HG03571 (cell line): Measurements from ENCODE around the gene VCAN.
A peak's percentile ranks its signal among the peaks of the same experiment; 100 is the strongest.

Source experiments
- ATAC-seq: cut with Tn5 transposase; IDR thresholded peaks from one replicate; pipeline ENCODE4 v1.9.1; 2021; ENCODE audit not compliant: unreplicated experiment

The VCAN gene

DNA sequence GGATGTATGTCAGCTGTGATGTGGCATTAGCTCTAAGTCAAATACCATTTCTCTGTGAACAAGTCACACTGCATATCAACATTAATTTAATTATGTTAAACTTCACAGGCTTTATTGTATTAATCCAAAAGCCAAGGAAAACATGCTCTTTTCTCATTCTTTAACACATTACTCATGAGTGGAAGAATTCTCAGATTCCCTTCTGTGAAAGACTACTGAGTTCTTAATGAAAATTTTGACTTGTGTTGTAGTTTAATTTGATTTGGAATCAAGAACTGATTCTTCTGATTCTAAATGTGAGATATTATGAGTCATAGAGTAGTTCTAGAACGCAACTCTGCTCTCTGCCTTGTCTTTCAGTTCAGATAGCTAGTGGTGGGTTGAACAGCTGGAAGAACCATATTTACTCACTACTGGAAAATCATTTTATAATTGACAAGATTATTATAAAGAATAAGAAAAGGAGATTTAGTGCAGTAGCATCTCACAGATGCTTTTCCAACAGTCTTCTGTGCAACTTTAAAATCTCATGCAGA lies 90.6 kb downstream of the VCAN start:
- ATAC-seq = no peak

DNA sequence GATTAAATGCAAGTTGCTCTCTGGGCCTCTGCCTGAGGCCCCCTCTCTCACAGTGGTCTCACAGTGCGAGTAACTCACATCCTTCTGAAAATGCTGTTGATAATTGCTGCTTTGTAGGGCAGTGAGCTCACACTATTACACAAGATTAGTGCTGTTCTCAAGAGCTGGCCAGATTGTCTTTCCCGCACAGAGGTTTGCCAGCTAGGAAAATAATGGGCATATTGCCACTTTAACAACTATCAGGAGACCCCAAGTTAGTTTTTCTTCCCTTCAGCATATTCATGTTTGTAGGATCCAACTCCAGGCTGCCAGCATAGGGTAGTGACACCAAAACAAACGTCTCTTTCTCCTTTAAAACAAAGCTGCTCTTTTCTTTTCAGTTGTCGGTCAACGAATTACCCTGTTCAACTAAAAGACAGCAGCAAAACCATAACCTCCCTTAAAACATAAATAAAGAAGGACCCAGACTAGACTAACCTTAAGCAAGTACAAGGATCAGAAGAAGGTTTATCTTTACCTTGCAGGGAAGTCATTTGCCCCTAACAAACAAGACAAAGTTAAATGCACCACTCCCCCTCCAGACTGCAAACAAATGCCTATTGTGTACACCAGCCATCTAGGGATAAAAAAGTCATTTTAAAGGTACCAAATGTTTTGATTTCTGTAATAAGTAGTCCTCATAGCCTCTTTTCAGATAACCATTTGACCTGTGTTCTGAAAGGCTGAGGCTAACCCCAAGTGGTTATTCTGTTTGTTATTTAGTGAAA lies 91.4 kb downstream of the VCAN start:
- no peak for ATAC-seq

DNA sequence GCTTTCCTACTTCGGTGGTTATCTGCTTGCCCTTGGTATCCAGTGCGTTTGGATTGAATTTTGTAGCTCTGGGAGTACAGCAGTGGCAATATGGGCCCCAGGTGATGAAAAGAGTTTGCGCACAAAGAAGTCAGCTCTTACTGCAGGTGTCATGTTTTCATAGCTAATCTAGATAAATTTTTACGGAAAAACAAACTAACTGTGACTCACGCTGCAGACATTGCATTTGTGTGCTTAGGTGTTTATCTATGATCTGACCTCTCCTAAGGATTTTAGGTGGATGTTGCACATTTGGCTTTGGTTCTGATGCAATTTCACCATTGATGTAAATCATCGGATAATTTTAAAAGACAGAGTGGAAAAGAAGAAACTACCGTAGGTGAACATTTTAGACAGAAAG lies 92.1 kb downstream of the VCAN start:
- no peak for ATAC-seq

DNA sequence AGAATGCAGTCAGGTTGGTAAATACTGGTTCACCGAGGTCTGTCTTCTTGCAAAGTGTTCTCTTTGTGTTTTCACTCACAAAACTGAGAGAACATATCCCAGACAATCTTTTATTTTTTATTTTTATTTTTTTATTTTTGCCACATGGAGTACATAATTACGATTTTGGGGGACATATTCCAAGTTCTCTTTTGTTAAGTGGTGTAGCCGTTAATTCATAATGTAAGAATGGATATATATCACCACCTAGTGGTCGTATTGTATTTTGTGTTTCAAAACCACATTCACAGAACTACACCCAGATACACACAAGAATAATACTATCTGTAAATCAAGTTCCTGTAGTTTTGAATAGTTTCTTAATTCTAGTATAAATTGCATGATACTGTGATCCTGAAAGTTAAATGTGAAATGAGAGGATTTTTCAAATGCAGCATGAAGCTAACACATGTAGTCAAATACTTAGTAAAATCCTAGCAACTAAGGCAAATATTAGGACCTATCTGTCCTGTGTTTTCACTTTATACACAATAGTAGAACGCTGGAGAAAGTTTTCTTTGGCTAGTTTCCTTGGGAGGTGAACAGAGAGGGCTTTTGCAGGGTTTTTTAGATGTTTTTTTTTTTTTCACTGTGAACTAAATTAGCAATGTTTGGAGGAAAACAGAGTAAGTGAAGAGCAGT lies 92.7 kb downstream of the VCAN start:
- ATAC-seq = peak; percentile 57

DNA sequence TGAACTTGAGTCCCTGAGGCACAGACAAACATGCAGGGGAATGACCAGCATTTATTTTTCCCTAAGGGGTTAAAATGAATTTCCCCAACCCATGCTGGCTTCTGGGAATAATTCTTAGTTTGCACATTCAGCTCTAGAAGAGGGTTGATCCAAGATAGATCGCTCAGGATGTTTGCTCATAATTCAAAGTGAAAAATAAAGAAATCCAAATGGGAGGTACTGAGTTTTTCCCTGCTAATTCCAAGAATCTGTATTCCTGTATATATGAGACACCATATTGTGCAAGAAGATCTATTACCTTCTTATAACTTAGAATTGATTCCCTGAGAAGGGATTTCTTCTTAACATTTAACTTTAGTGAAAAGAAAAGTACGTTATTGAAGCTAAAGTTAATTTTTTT lies 96.2 kb downstream of the VCAN start:
- ATAC-seq = no peak

DNA sequence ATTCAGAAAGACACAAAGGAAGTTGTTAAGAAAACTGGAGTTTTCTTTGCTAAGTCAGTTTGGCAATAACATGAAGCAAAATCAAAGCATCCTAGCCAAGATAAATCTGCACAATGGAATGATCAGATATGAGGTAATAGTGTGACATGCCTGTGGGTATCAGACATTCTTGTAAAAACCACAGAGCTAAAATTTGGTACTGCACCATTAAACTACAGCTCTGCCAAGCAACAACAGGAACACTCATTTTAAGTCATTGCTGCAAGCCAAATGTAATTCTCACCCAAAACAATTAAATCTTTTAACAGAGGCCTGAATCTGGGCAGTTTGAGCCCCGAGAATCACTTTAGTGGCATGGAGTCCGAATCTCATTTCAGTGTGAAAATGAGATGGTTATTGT lies 96.6 kb downstream of the VCAN start:
- ATAC-seq = no peak

DNA sequence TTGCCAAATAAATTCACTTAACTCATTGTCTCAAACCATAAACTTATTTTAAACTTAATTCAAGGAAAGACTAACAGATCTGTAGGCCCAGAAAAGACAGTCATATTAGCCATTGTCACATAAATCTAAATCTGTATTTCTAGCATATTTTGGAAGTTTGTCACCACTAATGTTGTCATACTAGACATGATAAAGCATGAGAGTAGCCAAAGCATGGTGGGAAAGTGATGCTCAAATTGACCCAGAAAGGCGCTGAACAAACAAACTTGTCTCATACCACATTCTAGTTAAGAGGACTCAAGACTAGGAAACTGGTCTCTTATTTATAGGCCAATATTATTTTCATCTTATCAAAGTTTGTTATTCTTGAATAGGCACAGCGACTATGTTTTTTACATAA lies 99.4 kb downstream of the VCAN start:
- ATAC-seq = no peak

DNA sequence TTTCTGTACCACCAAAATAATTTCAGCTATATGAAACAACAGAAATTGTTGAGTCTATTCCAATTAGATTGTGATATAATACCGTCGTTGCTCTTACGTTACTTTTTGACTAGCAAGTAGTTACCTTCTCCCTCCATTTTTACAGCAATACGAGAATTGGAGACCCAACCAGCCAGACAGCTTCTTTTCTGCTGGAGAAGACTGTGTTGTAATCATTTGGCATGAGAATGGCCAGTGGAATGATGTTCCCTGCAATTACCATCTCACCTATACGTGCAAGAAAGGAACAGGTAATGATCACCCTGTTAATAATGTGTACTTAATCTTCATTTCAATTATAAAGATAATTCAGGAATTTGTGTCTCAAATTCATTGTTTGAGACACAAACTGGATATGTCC lies 100.7 kb downstream of the VCAN start:
- no peak for ATAC-seq

DNA sequence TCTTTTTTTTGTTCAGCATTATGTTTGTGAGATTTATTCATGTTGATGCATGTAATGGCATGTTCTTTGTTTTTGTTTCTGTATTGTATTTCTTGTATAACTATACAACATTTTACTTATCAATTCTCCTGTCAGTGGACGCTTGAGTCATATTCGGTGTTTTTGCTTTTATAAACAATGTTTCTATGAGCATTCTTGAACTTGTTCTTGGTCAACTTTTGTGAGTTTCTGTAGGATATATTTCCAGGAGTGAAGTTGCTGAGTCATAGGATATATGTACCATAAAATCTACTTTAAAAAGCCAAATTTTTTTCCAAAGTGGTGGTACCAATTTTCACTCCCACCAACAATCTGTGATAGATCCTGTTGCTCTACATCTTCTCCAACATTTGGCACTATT lies 104.8 kb downstream of the VCAN start:
- no peak for ATAC-seq

DNA sequence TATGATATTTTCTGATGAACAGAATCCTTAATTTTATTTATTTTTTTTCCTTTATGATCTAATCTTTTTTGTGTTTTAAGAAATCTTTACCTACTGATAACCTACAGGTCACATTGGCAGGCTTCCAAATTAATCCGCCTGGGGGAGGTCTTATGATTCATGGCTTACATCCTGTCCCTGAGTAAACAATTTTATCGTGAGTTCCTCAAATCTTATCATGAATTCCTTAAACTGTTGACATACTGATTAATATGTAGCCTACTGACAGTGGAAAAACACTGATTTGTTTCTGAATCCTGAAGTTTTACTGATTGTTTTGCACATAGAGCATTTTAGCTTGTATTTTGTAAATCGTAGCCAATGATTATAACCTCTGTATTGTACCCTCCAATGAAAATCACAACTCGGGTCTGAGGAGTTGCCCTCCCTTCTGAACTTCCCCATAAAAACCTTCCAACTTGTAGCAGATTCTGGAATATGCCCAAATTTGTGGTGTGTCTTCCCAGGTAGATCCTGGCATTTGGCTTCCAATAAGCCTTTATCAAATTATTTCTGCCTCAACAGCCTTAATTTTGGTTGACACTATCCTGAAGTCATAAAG lies 105.6 kb downstream of the VCAN start:
- ATAC-seq = no peak

DNA sequence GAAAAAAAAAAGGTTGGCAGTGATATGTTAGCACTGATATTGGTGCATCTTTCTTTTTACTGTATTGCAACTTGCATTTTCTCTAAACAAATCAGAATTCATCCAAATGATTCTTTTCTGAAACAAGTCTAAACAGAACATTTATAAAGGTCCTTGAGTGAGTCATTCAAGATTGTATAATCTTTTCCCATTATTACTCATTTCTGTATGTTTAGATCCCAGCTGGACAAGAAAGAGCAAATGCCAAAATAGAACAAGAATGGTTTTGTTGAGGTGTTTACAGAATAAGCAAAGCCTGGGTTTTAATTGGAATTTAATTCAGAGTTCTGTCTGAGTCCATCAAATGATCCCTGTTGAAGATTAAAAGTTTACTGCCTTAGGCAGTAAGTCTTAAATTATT lies 112.3 kb downstream of the VCAN start:
- ATAC-seq = no peak

DNA sequence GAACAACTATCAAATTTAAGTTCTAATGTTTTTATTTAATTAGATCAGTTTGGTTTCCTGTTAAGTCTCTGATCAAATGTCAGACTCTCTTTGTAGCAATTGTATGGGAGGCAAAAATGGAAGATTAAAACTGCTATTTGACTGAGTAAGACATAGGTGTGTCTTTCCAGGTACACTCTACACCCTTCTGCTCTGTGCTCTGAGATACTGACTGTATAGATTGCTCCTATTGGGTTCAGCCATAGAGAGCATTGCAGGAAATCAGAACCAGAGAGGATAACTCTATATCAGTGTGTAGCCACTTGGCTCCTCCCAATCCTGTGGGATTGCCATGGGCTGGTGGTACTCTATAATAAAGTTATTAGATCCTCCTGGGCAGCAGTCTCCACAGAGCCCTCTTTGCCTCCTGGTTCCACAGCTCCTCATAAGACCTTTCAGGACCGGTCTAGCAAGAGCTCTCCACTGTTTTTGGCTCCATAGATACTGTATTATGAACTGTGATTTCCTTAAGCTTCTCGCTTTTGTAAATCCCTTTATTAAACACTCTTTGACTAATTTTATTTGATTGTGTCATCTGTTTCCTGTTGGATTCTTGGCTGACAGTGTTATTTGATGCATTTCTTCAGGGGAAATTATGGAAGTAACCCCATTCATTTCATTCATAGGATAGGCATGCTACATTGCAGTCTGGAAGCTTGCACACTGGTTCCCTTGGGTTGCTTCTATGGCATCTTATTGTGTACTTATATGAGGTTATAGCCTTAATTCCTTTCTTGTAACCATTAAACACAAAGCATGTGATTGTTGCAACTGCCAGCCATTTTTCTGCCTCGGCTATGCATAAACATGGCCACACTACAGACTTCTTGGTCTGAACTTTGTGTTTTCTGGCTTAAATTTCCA lies 115.6 kb downstream of the VCAN start:
- no peak for ATAC-seq

DNA sequence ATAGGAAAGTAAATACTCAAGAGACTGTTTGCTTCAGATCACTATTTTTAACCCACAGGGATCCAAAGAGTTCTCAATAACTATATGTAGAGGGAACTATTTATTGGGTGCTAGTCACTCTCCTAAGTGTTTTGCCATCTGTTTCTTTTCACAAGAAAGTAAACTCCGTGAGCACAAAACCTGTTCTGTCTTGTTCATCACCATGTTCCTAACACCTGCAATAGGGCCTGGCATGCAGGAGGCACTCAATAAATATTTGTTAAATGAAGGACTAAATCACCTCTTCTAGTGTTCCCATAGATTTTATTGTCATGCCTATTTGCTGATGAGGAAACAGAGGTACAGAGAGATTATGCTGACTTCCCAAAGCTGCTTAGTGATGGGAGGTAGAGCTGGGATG lies 118.2 kb downstream of the VCAN start:
- no peak for ATAC-seq

DNA sequence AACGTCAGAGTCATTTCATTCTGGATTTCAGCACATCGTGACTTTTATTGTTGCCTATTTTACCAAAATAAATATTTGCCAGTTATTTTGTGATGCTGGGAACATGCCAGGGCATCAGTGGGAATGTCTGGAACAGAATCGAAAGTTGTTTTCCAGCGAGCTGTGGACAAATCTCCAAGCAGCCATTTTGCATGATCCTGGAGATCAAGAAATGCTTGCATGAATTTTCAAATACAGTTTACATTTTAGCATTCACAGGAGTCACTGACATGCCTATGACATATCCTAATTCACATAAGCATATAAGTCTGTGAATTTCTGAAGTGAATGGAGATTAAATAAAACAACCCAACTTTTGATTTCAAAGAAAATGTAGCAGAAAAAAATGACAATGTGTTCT lies 119.4 kb downstream of the VCAN start:
- no peak for ATAC-seq

DNA sequence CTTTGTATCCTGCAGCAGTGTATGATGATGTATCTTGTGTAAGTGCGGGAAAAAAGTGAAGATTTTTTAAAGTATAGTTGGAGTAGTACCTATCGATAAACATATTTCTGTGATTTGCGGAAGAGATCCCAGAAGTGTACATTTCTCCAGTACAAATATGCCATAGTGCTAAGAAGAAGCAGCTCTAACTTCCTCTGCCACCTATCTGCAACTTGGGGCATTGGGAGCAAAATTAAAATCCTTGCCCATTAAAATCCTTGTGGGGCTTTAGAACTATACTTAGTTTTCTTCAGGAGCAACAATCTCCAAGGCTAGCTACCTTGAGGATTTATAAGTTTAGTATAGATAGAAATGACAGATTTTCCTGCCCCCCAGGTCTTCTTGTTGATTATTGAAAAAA lies 123.7 kb downstream of the VCAN start:
- no peak for ATAC-seq

DNA sequence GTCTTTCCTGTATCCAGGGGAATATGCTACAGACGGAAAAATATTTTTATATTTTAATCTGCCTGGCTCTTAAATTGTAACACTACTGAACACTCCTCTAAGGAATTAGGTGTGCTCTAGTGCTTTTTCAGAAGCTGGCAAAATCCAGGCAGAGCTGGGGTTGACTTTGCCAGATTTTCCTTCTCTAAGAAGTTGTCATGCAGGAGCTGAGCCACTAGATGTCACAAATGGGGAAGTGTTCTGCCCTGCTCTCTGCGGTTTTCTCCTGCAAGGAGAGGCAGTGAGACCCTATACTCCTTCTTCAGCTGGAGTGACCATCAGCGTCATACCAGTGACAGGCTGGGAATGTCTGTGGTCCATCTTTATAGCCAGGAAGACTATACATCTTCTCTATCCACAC lies 136.6 kb downstream of the VCAN start:
- ATAC-seq = no peak

DNA sequence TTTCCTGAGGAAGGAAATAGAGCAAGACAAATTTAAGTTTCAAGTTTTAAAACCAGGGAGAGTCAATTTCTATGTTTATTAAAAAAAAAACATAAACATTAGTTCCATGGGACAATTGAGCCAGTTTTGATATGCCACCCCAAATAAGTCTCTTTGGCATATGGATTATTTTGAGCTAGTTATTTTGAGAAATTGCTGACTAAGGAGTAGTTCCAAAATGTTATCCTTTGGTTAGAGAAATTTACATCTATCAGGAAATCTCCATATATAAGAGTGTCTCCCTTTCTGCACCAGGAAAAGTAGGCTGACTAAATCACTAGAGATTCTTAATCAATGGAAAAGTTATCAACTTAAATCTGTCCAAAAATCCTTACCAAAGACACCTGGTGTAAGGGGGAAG lies 143.3 kb downstream of the VCAN start:
- no peak for ATAC-seq

DNA sequence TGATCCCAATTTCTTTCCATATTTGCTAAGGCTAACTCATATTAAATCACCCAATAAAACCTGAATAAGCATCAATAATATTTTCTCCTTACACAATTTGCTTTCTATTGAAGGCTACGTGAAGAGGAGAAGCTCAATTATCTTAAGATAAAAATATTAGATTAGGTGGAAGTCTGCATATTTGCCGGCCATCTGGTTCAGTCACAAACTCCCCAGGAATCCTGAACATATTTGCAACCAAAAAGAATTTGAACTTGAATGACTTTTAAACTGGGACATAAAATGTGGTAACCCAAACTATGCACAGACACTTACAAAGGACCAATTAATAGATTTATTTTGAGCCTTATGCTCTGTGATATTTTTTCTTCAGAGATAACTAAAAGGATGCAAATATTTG lies 156.8 kb downstream of the VCAN start:
- no peak for ATAC-seq
